Measurements from ENCODE around the gene RTRAF. TPM values are rescaled to one million over a fixed set of nuclear protein-coding genes. Genes with fewer than 3 reads are reported as not detected.

The RTRAF gene
- total RNA-seq, 1 experiment from 2014 or later, result 350 TPM

GRCh38 chr14:51962711-51963110 is 26.6 kb upstream of the RTRAF start:
- H3K27me3 ChIP-seq (ENCODE audit: insufficient read depth, low read length), result no peaks in the 10 kb centered on the region
- no peaks in the 10 kb centered on the region for H3K79me1 ChIP-seq (ENCODE audit: insufficient read depth, low read depth, low read length, poor library complexity, severe bottlenecking)
- no peak overlapping the region for H3K18ac ChIP-seq (ENCODE audit: insufficient read length, low read depth, low read length)
- no peak overlapping the region for H3K14ac ChIP-seq (ENCODE audit: insufficient read depth, low read length)
- no peak overlapping the region for H3K4ac ChIP-seq (ENCODE audit: low read depth, low read length)
- no peak overlapping the region for H2BK12ac ChIP-seq (ENCODE audit: insufficient read length, low read depth, low read length)
- H3K4me1 Mint-ChIP-seq, result peaks cover 0 to 8% of the 10 kb centered on the region in 2 experiments; a peak in 1 of 4 replicates
- no peak overlapping the region for H2BK20ac ChIP-seq (ENCODE audit: low read depth, low read length, poor library complexity, severe bottlenecking)
- H3K56ac ChIP-seq (ENCODE audit: insufficient read length, low read depth, low read length), result no peak overlapping the region
- no peak overlapping the region for H3K4me2 ChIP-seq (ENCODE audit: insufficient read depth, insufficient read length, low read length)
- H3K27ac Mint-ChIP-seq, result no peak overlapping the region; a peak in 1 of 7 replicates
- peaks cover 19% of the 10 kb centered on the region in 2 experiments for H3K9me3 Mint-ChIP-seq
- no peak overlapping the region for H2AK5ac ChIP-seq (ENCODE audit: insufficient read length, low read length)
- no peak overlapping the region for H3K23ac ChIP-seq (ENCODE audit: insufficient read length, low read depth, low read length)
- H2BK15ac ChIP-seq (ENCODE audit: low read depth, low read length), result no peak overlapping the region
- H3K4me3 Mint-ChIP-seq, result no peak overlapping the region
- no peak overlapping the region for H4K91ac ChIP-seq (ENCODE audit: insufficient read length, low read depth, low read length)
- no peak overlapping the region for H2BK120ac ChIP-seq (ENCODE audit: low read depth, low read length, poor library complexity, severe bottlenecking)
- peaks cover 16 to 25% (median 19%) of the 10 kb centered on the region in 3 experiments for H3K36me3 Mint-ChIP-seq (ENCODE audit: insufficient read depth in 1 of 3, low read depth in 3 of 3)
- H3K9me3 ChIP-seq (ENCODE audit: control insufficient read depth, low read depth, low read length), result peaks cover 4% of the 10 kb centered on the region
- H2BK5ac ChIP-seq (ENCODE audit: insufficient read length, low read length), result no peak overlapping the region
- H4K5ac ChIP-seq (ENCODE audit: insufficient read length, low read depth, low read length), result no peak overlapping the region
- no peak overlapping the region for H4K8ac ChIP-seq (replicated peaks; ENCODE audit: insufficient read length, low read depth, low read length)
- H2AFZ ChIP-seq (ENCODE audit: low read length), result no peak overlapping the region
- no peaks in the 10 kb centered on the region for H4K20me1 ChIP-seq (ENCODE audit: control insufficient read depth, insufficient read depth, insufficient read length)
- no peak for DNase-seq
- H3K9ac ChIP-seq (ENCODE audit: extremely low read depth, insufficient read length, low read length), result no peak overlapping the region
- H3K23me2 ChIP-seq (ENCODE audit: insufficient read length, low read depth, low read length, poor library complexity, severe bottlenecking), result no peaks in the 10 kb centered on the region
- no peaks in the 10 kb centered on the region for H3K27me3 Mint-ChIP-seq (ENCODE audit: low read depth)
- TF ChIP-seq, protein P1, sequence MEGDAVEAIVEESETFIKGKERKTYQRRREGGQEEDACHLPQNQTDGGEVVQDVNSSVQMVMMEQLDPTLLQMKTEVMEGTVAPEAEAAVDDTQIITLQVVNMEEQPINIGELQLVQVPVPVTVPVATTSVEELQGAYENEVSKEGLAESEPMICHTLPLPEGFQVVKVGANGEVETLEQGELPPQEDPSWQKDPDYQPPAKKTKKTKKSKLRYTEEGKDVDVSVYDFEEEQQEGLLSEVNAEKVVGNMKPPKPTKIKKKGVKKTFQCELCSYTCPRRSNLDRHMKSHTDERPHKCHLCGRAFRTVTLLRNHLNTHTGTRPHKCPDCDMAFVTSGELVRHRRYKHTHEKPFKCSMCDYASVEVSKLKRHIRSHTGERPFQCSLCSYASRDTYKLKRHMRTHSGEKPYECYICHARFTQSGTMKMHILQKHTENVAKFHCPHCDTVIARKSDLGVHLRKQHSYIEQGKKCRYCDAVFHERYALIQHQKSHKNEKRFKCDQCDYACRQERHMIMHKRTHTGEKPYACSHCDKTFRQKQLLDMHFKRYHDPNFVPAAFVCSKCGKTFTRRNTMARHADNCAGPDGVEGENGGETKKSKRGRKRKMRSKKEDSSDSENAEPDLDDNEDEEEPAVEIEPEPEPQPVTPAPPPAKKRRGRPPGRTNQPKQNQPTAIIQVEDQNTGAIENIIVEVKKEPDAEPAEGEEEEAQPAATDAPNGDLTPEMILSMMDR (conservative IDR thresholded peaks at IDR 0.05), result no peak
- 0 out of 2 replicates have a peak, but pooled peaks cover 2% of the 10 kb centered on the region for H3K4me1 ChIP-seq (ENCODE audit: insufficient read depth, low read length)
- no CpG with 5 or more reads among the region's 3 CpGs for WGBS (ENCODE audit: extremely low coverage, insufficient read length, low lambda C conversion rate)
- H3K27ac ChIP-seq (ENCODE audit: insufficient read length, low read depth, low read length), result no peak overlapping the region
- no peaks in the 10 kb centered on the region for H3K79me2 ChIP-seq (ENCODE audit: insufficient read depth, low read length)
- H3T11ph ChIP-seq (ENCODE audit: low read length), result no peak overlapping the region
